Gastrocnemius medialis (tissue), 4 donors: ENCODE data around the gene PTPN3.

Experiments used
- CTCF ChIP-seq, 5 experiments: fragments of 450-650 bp in 3 of 5; fragments of 200-600 bp in 2 of 5; sonication (generic) in 2 of 5; IDR thresholded peaks in 4 of 5; conservative IDR thresholded peaks in 1 of 5; 1 replicate in 4 of 5; 2 replicates in 1 of 5; pipeline ENCODE4 v1.5.1; 2016 to 2019; ENCODE audit warnings: antibody characterized with exemption in 5 of 5, mild to moderate bottlenecking in 3 of 5, moderate library complexity in 3 of 5
- POLR2A ChIP-seq, 2 donors: fragments of 450-650 bp; IDR thresholded peaks; one replicate each; pipeline ENCODE4 v1.6.1; 2017; ENCODE audit warnings: antibody characterized with exemption in 2 of 2, mild to moderate bottlenecking in 2 of 2, moderate library complexity in 2 of 2

- TF ChIP-seq CTCF (IDR thresholded peaks at IDR 0.05 in 4 of 5, conservative IDR thresholded peaks at IDR 0.05 in 1 of 5) (no peak), POLR2A (IDR thresholded peaks at IDR 0.05) (no peak)
These were observed 8.1 kb upstream of the PTPN3 start for GRCh38 chr9:109506097-109506712.
